GM06990 (cell line): ENCODE measurements around the gene TBC1D8.

Experiments
- DNase-seq: peaks from one replicate; pipeline ENCODE4 v3.0.0-alpha.2; 2011; ENCODE audit not compliant: insufficient read length; ENCODE audit errors: extremely low read depth
- H3K27me3 ChIP-seq: replicated peaks from 2 replicates; pipeline ENCODE4 v1.6.0; 2011; ENCODE audit warnings: low read length; ENCODE audit not compliant: control insufficient read depth, insufficient read depth
- H3K36me3 ChIP-seq: 2 replicates; pipeline ENCODE4 v1.5.1; 2011; ENCODE audit warnings: low read length; ENCODE audit not compliant: control insufficient read depth, insufficient read depth
- H3K4me3 ChIP-seq: replicated peaks from 2 replicates; pipeline ENCODE4 v1.5.1; 2011; ENCODE audit warnings: low read depth, mild to moderate bottlenecking, control low read depth, low read length
- CTCF ChIP-seq: IDR thresholded peaks from 2 replicates; pipeline ENCODE4 v1.5.1; 2011; ENCODE audit warnings: low read length, control low read depth, mild to moderate bottlenecking, inconsistent platforms; ENCODE audit not compliant: insufficient read depth, poor library complexity, severe bottlenecking

TBC1D8 gene

GRCh38 chr2:100974712-100975520, 176.3 kb downstream of the TBC1D8 start:
- Histone ChIP-seq H3K27me3 (peaks cover 2% of the 10 kb centered on the region; the same call in 1 of the 2 replicates), H3K36me3 (no peaks in the 10 kb centered on the region), H3K4me3 (no peak overlapping the region)
- DNase-seq: no peak
- no peak for TF ChIP-seq CTCF

- no peaks in the 10 kb centered on the region for H3K36me3 ChIP-seq
- TF ChIP-seq CTCF: no peak
- DNase-seq: no peak
- H3K4me3 ChIP-seq: no peak overlapping the region
- H3K27me3 ChIP-seq: peaks cover 2% of the 10 kb centered on the region; the same call in 1 of the 2 replicates
Measured at GRCh38 chr2:100972452-100972851, 178.7 kb downstream of the TBC1D8 start.

GRCh38 chr2:100971221-100971620, 180.0 kb downstream of the TBC1D8 start:
- Histone ChIP-seq H3K36me3 (no peaks in the 10 kb centered on the region), H3K27me3 (peaks cover 2% of the 10 kb centered on the region; the same call in 1 of the 2 replicates), H3K4me3 (no peak overlapping the region)
- TF ChIP-seq CTCF: no peak
- no peak for DNase-seq

GRCh38 chr2:100969998-100970397, 181.2 kb downstream of the TBC1D8 start:
- DNase-seq: no peak
- no peak for TF ChIP-seq CTCF
- H3K36me3 ChIP-seq: no peaks in the 10 kb centered on the region
- H3K27me3 ChIP-seq: peaks cover 2% of the 10 kb centered on the region; the same call in 1 of the 2 replicates
- no peak overlapping the region for H3K4me3 ChIP-seq

- H3K36me3 ChIP-seq: no peaks in the 10 kb centered on the region
- no peak for DNase-seq
- H3K27me3 ChIP-seq: peaks cover 2% of the 10 kb centered on the region; the same call in 1 of the 2 replicates
- TF ChIP-seq CTCF: no peak
- no peak overlapping the region for H3K4me3 ChIP-seq
Measured at GRCh38 chr2:100968146-100969145, 182.7 kb downstream of the TBC1D8 start.
